IPS-15b (cell line): ENCODE measurements around the gene STK39.
"Not testable (repeated sequence)": the region's sequence is repeated elsewhere in the genome, so short reads cannot be mapped to it uniquely, and the experiment has no call there.

ENCODE experiments used
- H3K27me3 ChIP-seq: one replicate; pipeline ENCODE4 v1.6.1; 2013; ENCODE audit warnings: low read length; ENCODE audit not compliant: control insufficient read depth, insufficient read depth
- H3K36me3 ChIP-seq: one replicate; pipeline ENCODE4 v1.6.1; 2013; ENCODE audit warnings: low read length; ENCODE audit not compliant: control insufficient read depth, insufficient read depth
- H3K4me1 ChIP-seq: one replicate; pipeline ENCODE4 v1.6.1; 2013; ENCODE audit warnings: mild to moderate bottlenecking, low read length; ENCODE audit not compliant: control insufficient read depth, insufficient read depth
- H3K4me3 ChIP-seq: one replicate; pipeline ENCODE4 v1.5.1; 2013; ENCODE audit warnings: low read depth, low read length
- H3K9ac ChIP-seq: one replicate; pipeline ENCODE4 v1.6.1; 2013; ENCODE audit warnings: low read depth, mild to moderate bottlenecking, low read length
- H3K9me3 ChIP-seq: one replicate; pipeline ENCODE4 v1.6.1; 2013; ENCODE audit warnings: mild to moderate bottlenecking, low read length; ENCODE audit not compliant: control insufficient read depth, insufficient read depth

The STK39 gene

GRCh38 chr2:168247341-168248261, at the start of gene STK39:
Gene STK39 (minus strand): TSS chr2:168247595. CDS start chr2:168247435, 160 bp downstream.
- Histone ChIP-seq H3K36me3 (no peaks in the 10 kb centered on the region), H3K9ac (peak within 1 kb of the TSS; percentile 26), H3K4me1 (no peaks in the 10 kb centered on the region), H3K9me3 (no peaks in the 10 kb centered on the region), H3K27me3 (peaks cover 9% of the 10 kb centered on the region), H3K4me3 (peak within 1 kb of the TSS; percentile 62)

DNA sequence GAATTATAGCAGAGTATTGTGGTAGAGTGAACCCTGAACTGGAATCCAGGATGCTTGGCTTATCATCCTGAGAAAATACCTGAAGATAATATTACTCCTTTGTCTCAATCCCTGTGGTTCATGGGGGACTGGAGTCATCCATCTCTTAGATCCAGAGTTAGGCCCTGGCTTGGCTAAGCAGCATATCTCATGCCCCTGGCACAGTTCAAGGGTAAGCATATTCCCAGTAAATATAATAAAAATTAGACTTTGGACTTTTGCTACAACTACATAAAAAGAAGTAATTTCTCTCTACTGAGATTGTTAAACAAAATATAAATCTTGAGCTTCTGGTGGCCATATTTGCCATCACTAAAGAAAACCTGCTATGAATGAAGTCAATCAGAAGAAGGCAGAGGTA, 47.7 kb upstream of the STK39 start:
- Histone ChIP-seq H3K9me3 (no peaks in the 10 kb centered on the region), H3K27me3 (no peaks in the 10 kb centered on the region), H3K4me1 (no peaks in the 10 kb centered on the region), H3K36me3 (no peaks in the 10 kb centered on the region), H3K4me3 (no peak overlapping the region), H3K9ac (no peak overlapping the region)

GRCh38 chr2:168294409-168294808, 47.0 kb upstream of the STK39 start:
- no peaks in the 10 kb centered on the region for H3K9me3 ChIP-seq
- no peak overlapping the region for H3K9ac ChIP-seq
- no peak overlapping the region for H3K4me3 ChIP-seq
- no peaks in the 10 kb centered on the region for H3K27me3 ChIP-seq
- H3K4me1 ChIP-seq, result no peaks in the 10 kb centered on the region
- H3K36me3 ChIP-seq, result no peaks in the 10 kb centered on the region

DNA sequence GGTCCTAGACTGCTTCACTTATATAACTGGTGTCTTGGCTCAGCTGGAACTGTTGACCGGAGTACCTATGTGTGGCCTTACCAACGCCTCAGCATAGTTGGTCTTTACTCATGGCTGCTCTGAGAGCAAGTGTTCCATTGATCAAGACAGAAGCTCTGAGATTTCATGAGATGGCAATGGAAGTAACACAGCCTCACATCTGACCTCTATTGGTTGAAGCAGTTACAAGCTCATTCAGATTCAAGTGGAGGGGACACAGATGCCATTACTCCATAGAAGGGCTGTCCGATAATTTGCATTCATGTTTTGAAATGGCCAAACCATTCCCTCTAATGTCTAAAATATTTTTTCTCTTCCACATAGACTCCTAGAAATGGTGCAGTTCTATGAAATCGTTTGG, 46.4 kb upstream of the STK39 start:
- no peaks in the 10 kb centered on the region for H3K27me3 ChIP-seq
- no peak overlapping the region for H3K4me3 ChIP-seq
- H3K9ac ChIP-seq, result no peak overlapping the region
- no peaks in the 10 kb centered on the region for H3K9me3 ChIP-seq
- no peaks in the 10 kb centered on the region for H3K4me1 ChIP-seq
- no peaks in the 10 kb centered on the region for H3K36me3 ChIP-seq

GRCh38 chr2:168290391-168290790, 43.0 kb upstream of the STK39 start:
- no peaks in the 10 kb centered on the region for H3K27me3 ChIP-seq
- no peak overlapping the region for H3K4me3 ChIP-seq
- H3K4me1 ChIP-seq, result no peaks in the 10 kb centered on the region
- no peak overlapping the region for H3K9ac ChIP-seq
- no peaks in the 10 kb centered on the region for H3K9me3 ChIP-seq
- no peaks in the 10 kb centered on the region for H3K36me3 ChIP-seq

DNA sequence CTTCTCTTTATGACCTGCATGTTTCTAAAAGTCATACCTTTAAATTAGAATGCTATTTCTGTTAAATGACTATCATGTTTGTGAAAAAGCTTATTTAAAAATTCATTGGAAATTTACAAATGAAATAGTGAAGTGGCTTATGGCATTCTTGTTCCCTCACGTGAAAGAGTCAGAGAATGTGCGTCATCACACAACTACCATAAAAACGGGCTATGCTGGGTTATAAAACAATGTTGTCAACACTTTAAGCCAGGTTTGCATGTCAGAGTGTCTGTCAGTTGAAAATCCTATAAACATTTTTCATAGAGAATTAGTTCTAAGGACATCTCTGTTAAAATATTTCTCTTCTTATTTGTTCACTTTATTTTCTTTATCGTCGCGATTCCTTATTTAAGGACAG, 42.5 kb upstream of the STK39 start:
- Histone ChIP-seq H3K27me3 (no peaks in the 10 kb centered on the region), H3K9ac (no peak overlapping the region), H3K4me1 (no peaks in the 10 kb centered on the region), H3K9me3 (no peaks in the 10 kb centered on the region), H3K36me3 (no peaks in the 10 kb centered on the region), H3K4me3 (no peak overlapping the region)

GRCh38 chr2:168286535-168286934, 39.1 kb upstream of the STK39 start:
- Histone ChIP-seq H3K27me3 (no peaks in the 10 kb centered on the region), H3K9ac (no peak overlapping the region), H3K9me3 (no peaks in the 10 kb centered on the region), H3K4me1 (no peaks in the 10 kb centered on the region), H3K4me3 (no peak overlapping the region), H3K36me3 (no peaks in the 10 kb centered on the region)

DNA sequence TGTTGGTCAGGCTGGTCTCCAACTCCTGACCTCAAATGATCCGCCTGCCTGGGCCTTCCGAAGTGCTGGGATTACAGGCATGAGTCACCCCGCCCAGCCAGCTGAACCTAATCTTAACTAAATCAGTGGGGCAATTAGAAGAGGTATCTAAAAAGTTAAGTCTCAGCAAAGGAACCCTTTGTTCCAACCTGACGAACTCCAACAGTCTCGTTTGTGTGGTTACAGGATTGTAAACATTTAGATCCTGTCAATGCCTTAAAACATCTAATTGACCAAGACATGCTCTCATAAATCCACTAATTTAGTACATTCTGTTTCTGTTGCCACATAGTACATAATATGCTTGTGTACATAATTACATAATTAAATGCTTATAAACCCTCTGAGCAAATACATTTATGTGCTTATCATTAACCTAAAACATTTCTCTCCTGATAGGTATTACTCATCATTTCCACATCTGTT, 31.1 kb upstream of the STK39 start:
- Histone ChIP-seq H3K9me3 (no peaks in the 10 kb centered on the region), H3K27me3 (no peaks in the 10 kb centered on the region), H3K4me3 (no peak overlapping the region), H3K9ac (no peak overlapping the region), H3K4me1 (no peaks in the 10 kb centered on the region), H3K36me3 (no peaks in the 10 kb centered on the region)

DNA sequence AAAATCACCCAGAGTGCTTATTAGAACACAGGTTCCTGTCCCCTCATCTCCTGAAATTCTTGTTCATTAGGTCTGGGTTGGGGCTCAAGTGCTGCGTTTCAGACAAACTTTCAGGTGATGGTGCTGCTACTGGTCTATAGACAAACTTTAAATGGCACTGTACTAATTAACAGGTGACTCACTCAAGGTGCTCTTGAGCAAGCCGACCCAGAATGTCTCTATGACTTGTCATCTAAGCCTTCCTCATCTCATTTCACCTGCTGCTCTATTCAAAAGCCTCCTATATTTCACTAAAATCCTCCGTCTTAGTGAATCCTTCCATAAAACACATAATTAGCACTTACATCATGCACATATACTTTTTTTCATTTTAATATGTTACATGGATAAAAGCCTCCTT, 29.9 kb upstream of the STK39 start:
- no peaks in the 10 kb centered on the region for H3K36me3 ChIP-seq
- H3K9me3 ChIP-seq, result no peaks in the 10 kb centered on the region
- H3K27me3 ChIP-seq, result no peaks in the 10 kb centered on the region

GRCh38 chr2:168272225-168272624, 24.8 kb upstream of the STK39 start:
- H3K9me3 ChIP-seq, result no peaks in the 10 kb centered on the region

More for the DNA sequence above, 29.9 kb upstream of the STK39 start:
- H3K4me1 ChIP-seq, result no peaks in the 10 kb centered on the region
- H3K9ac ChIP-seq, result no peak overlapping the region
- H3K4me3 ChIP-seq, result no peak overlapping the region

DNA sequence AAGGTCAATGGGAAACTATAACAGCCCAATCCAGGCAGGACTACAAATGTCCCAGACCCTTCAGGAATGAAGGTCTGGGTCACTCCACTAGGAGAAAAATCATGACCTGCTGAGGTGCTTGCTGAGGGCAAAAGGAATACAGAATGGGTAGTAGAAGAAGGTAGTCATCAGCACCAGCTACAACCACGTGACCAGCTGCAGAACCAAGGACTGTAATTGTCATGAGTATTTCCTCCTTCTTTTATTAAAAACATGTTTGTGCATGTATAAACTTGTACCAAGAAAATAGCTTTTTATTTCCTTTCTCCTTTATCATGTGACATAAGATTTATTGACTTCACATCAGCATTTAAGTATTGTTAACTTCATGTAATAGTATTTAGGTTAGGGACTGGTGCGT, 15.5 kb upstream of the STK39 start:
- H3K36me3 ChIP-seq, H3K9ac ChIP-seq, H3K4me1 ChIP-seq, H3K27me3 ChIP-seq, H3K9me3 ChIP-seq, H3K4me3 ChIP-seq: not testable (repeated sequence)

More at GRCh38 chr2:168272225-168272624, 24.8 kb upstream of the STK39 start:
- Histone ChIP-seq H3K9ac (no peak overlapping the region), H3K36me3 (no peaks in the 10 kb centered on the region), H3K4me1 (no peaks in the 10 kb centered on the region), H3K27me3 (no peaks in the 10 kb centered on the region), H3K4me3 (no peak overlapping the region)

GRCh38 chr2:168256448-168256847, 9.1 kb upstream of the STK39 start:
- H3K4me1 ChIP-seq, result no peaks in the 10 kb centered on the region
- no peaks in the 10 kb centered on the region for H3K36me3 ChIP-seq
- H3K9ac ChIP-seq, result no peak overlapping the region
- H3K4me3 ChIP-seq, result no peak overlapping the region
- no peaks in the 10 kb centered on the region for H3K9me3 ChIP-seq
- H3K27me3 ChIP-seq, result no peaks in the 10 kb centered on the region
